H1 (cell line): Measurements from ENCODE around the gene IL16. TPM values are rescaled to one million over a fixed set of nuclear protein-coding genes. Genes with fewer than 3 reads are reported as not detected.

Experiments used
- CREB1 ChIP-seq: IDR thresholded peaks from 2 replicates; pipeline ENCODE4 v1.6.1; 2012; ENCODE audit warnings: inconsistent platforms
- USF2 ChIP-seq: IDR thresholded peaks from 2 replicates; pipeline ENCODE4 v1.6.1; 2011; ENCODE audit warnings: low read length, improper control_type of control experiment
- YY1 ChIP-seq: IDR thresholded peaks from 2 replicates; pipeline ENCODE4 v1.6.1; 2011; ENCODE audit warnings: low read depth, mild to moderate bottlenecking, low read length
- polyA plus RNA-seq, 7 experiments: library from polyadenylated mRNA; depleted of rRNA in 3 of 7; stranded (reverse) in 5 of 7; unstranded in 2 of 7; fragments of >200 nt in 5 of 7; fragments of 200-250 nt in 2 of 7; gene quantifications; 1 replicate in 5 of 7; 2 replicates in 1 of 7; 4 replicates in 1 of 7; pipeline versions ENCODE4 v1.2.1 to v1.2.3, GENCODE V29; 2011 to 2013; ENCODE audit warnings: missing spikeins in 2 of 7, mixed read lengths in 2 of 7
- total RNA-seq: library from RNA; stranded (reverse); fragmentation: NEBNext Ultra II Directional; extraction: Animal tissue kit (Norgen Biotek cat#: 25700); gene quantifications from 2 replicates; pipeline ENCODE4 v1.2.1, GENCODE V29; 2021

Gene IL16
- total and polyA plus RNA-seq, 2 of the 8 experiments (the other 6 are each of a cell fraction or from before 2014, with no cell fraction given) = 0.03 to 0.09 TPM

GRCh38 chr15:81284256-81285031 is 87.8 kb downstream of the IL16 start (continued):
- TF ChIP-seq YY1 = no peak
- TF ChIP-seq CREB1 = no peak
- no peak for TF ChIP-seq USF2
- TF ChIP-seq, all 59 proteins: peak for 0
